CD4-positive, alpha-beta T cell treated with Interleukin-2 at 100 ng/mL for 4 hours (primary cell): ENCODE results near the gene TRPM2.
"Not testable (repeated sequence)": the region's sequence is repeated elsewhere in the genome, so short reads cannot be mapped to it uniquely, and the experiment has no call there.

Source experiments
- DNase-seq: peaks from one replicate; pipeline ENCODE4 v3.0.0-alpha.2; 2020; ENCODE audit warnings: low spot score

The TRPM2 gene

GRCh38 chr21:44415073-44416025 lies 61.9 kb downstream of the TRPM2 start:
- DNase-seq, result no peak

DNA sequence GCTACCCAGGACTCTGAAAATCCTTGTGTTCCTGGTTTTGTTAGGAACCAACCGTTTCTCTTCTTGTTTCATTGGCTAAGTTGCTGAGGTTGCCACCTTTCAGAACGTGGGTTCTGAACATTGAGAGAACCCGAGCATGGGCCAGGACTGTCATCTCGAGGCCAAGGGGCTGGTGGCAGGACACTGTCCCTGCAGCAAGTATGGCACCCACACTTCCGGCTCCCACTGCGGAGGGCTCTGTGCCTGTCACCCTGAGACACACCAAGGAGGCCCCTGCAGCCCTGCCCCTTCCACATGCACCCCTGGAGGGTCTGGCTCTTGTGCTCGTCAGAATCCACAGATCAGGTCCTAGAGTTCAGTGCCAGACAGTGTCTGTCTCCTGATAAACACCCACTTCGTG lies 62.8 kb downstream of the TRPM2 start:
- DNase-seq, result no peak

GRCh38 chr21:44417621-44418107 lies 64.2 kb downstream of the TRPM2 start:
- DNase-seq, result not testable (repeated sequence)

- no peak for DNase-seq
Observed at GRCh38 chr21:44418108-44418875, 64.9 kb downstream of the TRPM2 start.

DNA sequence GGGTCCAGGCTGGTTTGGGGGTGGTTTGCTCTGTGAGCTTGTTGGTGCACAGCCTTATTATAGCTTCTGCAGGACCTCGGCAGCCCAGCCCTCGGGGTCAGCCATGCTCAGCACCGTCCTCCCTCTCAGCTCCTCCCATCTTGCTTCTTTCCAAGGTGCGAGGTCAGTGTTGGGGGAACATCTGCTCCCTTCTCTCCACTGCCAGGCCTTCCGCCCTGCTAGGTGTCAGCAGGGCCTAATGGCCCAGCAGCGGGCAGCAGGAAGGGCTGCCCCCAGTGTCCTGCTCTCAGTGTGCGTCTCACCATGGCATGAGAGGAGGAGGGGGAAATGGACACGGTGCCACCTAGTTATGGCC lies 65.4 kb downstream of the TRPM2 start:
- DNase-seq, result no peak

- DNase-seq, result no peak
Observed at GRCh38 chr21:44419679-44420078, 66.3 kb downstream of the TRPM2 start.

DNA sequence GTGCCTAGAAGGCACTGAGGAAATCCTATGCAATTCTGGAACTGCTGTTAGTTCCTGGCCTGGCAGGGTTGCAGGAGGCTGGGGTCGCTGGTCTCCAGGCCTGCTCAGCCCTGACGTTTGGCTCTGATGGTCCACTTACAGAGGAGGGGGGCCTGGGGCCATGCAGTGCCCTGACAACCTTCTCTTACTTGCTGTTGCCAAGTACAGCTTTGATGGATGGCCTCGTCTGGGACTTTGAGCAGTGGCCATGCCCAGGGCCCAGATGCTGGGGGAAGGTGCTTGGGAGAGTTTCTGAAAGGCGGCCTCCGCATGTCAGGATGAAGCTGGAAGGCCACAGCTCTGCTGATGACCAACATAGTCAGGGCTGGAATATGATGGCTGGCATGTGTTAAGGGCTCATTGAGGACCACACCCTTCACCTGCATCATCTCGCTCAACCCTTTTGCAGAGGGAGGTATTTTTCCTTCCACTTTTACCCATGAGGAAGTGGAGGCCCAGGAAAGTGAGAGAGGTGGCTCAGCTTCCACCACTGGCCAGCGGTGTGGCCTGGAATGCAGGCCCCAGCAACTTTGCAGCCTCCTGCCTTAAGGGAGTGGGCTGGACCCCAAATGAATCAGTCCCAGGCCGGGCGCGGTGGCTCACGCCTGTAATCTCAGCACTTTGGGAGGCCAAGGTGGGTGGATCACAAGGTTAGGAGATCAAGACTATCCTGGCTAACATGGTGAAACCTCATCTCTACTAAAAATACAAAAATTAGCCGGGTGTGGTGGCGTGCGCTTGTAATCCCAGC lies 67.2 kb downstream of the TRPM2 start:
- DNase-seq, result no peak

DNA sequence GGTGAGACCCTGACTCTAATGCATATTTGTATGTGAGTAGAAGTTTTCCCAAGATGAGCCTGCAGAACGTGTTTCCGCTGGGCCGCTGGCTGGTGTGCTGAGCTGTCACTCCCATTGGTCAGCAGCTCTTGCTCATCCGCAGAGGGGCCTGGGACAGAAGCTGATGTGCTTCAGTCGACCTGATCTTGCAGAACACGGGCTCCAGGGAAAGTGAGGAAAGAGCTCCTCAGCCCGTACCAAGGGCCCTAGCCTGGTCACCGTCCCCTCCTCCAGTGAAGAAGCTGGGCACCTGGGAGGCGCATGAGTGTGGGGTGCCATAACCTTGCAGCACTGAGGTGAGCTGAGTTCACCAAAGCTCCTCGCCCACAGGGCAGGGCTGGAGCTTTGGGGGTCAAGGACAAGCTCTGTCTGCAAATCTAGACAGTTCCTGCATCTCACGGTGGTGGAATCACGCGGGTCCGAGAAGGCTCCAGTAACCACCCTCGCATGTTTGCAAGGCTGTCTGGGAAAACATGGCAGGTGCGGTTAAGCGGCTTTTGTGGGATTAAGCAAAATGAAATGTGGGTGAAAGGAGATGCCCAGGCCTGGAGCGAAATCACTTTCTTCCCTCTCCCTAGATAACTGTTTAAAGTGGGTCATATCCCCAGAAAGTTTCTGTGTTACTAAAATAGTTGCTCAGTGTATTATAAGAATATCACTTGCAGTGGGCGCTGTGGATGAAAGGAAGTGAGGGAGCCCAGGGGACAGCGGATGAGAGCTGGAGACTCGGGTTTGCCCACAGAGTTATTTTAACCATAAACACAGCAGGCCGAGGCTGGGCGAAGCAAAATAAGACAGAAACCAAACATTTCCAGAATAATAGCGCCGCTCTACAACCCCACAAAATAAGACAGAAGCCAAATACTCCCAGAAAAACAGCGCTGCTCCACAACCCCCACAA lies 68.8 kb downstream of the TRPM2 start:
- no peak for DNase-seq

GRCh38 chr21:44423312-44423821 lies 69.9 kb downstream of the TRPM2 start:
- no peak for DNase-seq

- DNase-seq, result no peak
Observed at GRCh38 chr21:44423941-44424607, 70.7 kb downstream of the TRPM2 start.

- DNase-seq, result no peak
Observed at GRCh38 chr21:44424608-44425306, 71.3 kb downstream of the TRPM2 start.

GRCh38 chr21:44425307-44425894 lies 72.0 kb downstream of the TRPM2 start:
- no peak for DNase-seq

DNA sequence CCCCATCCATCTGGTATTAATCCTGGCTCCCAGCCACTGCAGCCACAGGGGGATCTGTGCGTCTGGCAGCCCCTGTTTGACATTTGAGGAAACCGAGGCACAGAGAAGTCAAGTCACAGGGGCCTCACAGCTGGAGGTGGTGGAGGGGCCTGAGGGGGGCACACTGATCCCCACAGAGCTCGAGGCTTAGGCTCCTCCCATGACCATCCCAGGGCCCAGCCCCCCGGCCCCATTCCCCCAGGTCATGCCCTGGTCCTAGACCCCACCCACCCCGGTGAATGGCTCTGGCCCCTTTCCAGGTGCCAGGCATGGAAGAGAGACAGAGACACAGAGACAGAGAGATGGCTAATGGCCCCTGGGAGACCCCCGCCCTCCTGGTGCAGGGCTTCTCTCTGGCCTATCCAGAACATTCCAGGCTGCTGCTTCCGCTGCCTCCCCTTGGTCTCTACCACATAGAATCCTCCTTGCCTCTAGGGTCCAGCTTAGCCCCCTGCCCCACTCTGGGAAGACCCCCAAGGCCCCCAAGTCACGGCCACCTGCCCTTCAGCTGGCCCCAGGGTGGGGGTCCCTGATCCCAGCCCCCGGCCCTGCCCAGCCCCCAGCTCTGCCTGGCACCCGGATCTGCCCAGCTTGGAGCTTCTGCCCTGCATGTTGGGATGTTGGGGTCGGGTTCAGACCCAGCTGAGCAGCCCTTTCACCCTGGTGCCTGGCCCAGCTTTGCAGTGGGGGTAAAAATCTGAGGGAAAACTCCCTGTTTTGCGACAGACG lies 72.7 kb downstream of the TRPM2 start:
- no peak for DNase-seq

- no peak for DNase-seq
Observed at GRCh38 chr21:44426663-44427191, 73.3 kb downstream of the TRPM2 start.

- no peak for DNase-seq
Observed at GRCh38 chr21:44427241-44428120, 74.1 kb downstream of the TRPM2 start.

DNA sequence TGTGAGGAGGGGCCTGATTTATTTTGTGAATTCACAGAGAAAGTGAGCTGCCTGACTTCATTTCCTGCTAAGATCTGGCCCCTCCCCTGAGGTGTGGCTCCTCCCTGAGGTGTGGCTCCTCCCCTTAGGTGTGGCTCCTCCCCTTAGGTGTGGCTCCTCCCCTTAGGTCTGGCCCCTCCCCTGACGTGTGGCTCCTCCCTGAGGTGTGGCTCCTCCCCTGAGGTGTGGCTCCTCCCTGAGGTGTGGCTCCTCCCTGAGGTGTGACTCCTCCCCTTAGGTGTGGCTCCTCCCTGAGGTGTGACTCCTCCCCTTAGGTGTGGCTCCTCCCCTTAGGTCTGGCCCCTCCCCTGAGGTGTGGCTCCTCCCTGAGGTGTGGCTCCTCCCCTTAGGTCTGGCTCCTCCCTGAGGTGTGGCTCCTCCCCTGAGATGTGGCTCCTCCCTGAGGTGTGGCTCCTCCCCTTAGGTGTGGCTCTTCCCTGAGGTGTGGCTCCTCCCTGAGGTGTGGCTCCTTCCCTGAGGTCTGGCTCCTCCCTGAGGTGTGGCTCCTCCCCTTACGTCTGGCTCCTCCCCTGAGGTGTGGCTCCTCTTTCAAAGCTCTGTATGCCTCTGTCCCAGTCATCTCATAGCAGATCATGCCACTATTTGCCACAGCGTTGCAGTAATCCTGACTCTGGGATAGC lies 75.0 kb downstream of the TRPM2 start:
- peak; percentile 16 for DNase-seq

- DNase-seq, result no peak
Observed at GRCh38 chr21:44429894-44430293, 76.5 kb downstream of the TRPM2 start.
